Smooth muscle cell (in vitro differentiated cells): ENCODE results near the gene ECE1. TPM values are rescaled to one million over a fixed set of nuclear protein-coding genes. Genes with fewer than 3 reads are reported as not detected.

Source experiments
- DNase-seq: peaks from one replicate; lab custom pipeline; 2025; ENCODE audit not compliant: unreplicated experiment; lab: John Stamatoyannopoulos, UW
- H2AFZ ChIP-seq: fragments of 200-600 bp; sonication (generic); 2 replicates; pipeline ENCODE4 v1.6.0; 2016; ENCODE audit warnings: antibody characterized with exemption, low read depth, mild to moderate bottlenecking
- H3F3A ChIP-seq: fragments of 200-600 bp; sonication (generic); 2 replicates; pipeline ENCODE4 v1.6.0; 2017; ENCODE audit warnings: antibody characterized with exemption, low read depth
- H3K27ac ChIP-seq: fragments of 200-600 bp; sonication (generic); 2 replicates; pipeline ENCODE4 v1.5.1; 2016; ENCODE audit warnings: low read depth, mild to moderate bottlenecking
- H3K27me3 ChIP-seq: fragments of 200-600 bp; sonication (generic); 2 replicates; pipeline ENCODE4 v1.6.1; 2016; ENCODE audit warnings: low read depth, mild to moderate bottlenecking
- H3K36me3 ChIP-seq: fragments of 200-600 bp; sonication (generic); 2 replicates; pipeline ENCODE4 v1.5.1; 2016; ENCODE audit warnings: low read depth
- H3K4me1 ChIP-seq: fragments of 200-600 bp; sonication (generic); 2 replicates; pipeline ENCODE4 v1.5.1; 2016; ENCODE audit warnings: low read depth
- H3K4me2 ChIP-seq: fragments of 200-600 bp; sonication (generic); 2 replicates; pipeline ENCODE4 v1.6.0; 2016; ENCODE audit warnings: mild to moderate bottlenecking
- H3K4me3 ChIP-seq: fragments of 200-600 bp; sonication (generic); 2 replicates; pipeline ENCODE4 v1.5.1; 2016; ENCODE audit warnings: mild to moderate bottlenecking
- H3K79me2 ChIP-seq: fragments of 200-600 bp; sonication (generic); 2 replicates; pipeline ENCODE4 v1.6.0; 2016; ENCODE audit warnings: low read depth, mild to moderate bottlenecking
- H3K9ac ChIP-seq: fragments of 200-600 bp; sonication (generic); 2 replicates; pipeline ENCODE4 v1.6.0; 2016; ENCODE audit warnings: low read depth
- H3K9me3 ChIP-seq: fragments of 200-600 bp; sonication (generic); replicated peaks from 2 replicates; pipeline ENCODE4 v1.5.1; 2016; ENCODE audit warnings: low read depth
- H4K20me1 ChIP-seq: fragments of 200-600 bp; sonication (generic); 2 replicates; pipeline ENCODE4 v1.6.0; 2016; ENCODE audit warnings: low read depth
- CTCF ChIP-seq: fragments of 200-600 bp; sonication (generic); IDR thresholded peaks from 2 replicates; pipeline ENCODE4 v1.5.1; 2017; ENCODE audit warnings: borderline replicate concordance, mild to moderate bottlenecking, antibody characterized with exemption; ENCODE audit not compliant: insufficient read depth, poor library complexity, severe bottlenecking
- WGBS: methylation state at CpG from one replicate; pipeline ENCODE4 v1.1.7; 2016; ENCODE audit warnings: low lambda C conversion rate; 5-methylcytosine and 5-hydroxymethylcytosine counted together
- polyA plus RNA-seq: library from polyadenylated mRNA; unstranded; fragments of >200 nt; fragmentation: Nextera tagmentation; extraction: Ambion mirVana; gene quantifications from 2 replicates; pipeline ENCODE4 v1.2.1, GENCODE V29; 2016
- total RNA-seq: library from RNA; depleted of rRNA; stranded (reverse); fragments of >200 nt; gene quantifications from 2 replicates; pipeline ENCODE4 v1.2.3, GENCODE V29; 2014

ECE1 gene
- total and polyA plus RNA-seq, 2 experiments from 2014 or later = 108 to 129 TPM

GRCh38 chr1:21318714-21319159 lies 28.5 kb upstream of the ECE1 start:
- no peak overlapping the region for H3K4me3 ChIP-seq
- H3K4me2 ChIP-seq = peak overlapping the region; percentile 74
- peak; percentile 92 for DNase-seq
- 17% methylated on average over 16 of the region's 16 CpGs for WGBS
- no peaks in the 10 kb centered on the region for H3K36me3 ChIP-seq
- H3K4me1 ChIP-seq = peaks cover 68% of the 10 kb centered on the region
- peaks cover 59% of the 10 kb centered on the region for H3F3A ChIP-seq
- H3K9ac ChIP-seq = peak overlapping the region; percentile 75
- no peak for TF ChIP-seq CTCF
- no peak overlapping the region for H2AFZ ChIP-seq
- H4K20me1 ChIP-seq = peaks cover 4% of the 10 kb centered on the region
- peak overlapping the region; percentile 94 for H3K27ac ChIP-seq
- H3K79me2 ChIP-seq = peaks cover 53% of the 10 kb centered on the region
- H3K9me3 ChIP-seq = no peaks in the 10 kb centered on the region
- H3K27me3 ChIP-seq = no peaks in the 10 kb centered on the region

GRCh38 chr1:21318057-21318713 lies 27.9 kb upstream of the ECE1 start:
- Histone ChIP-seq H3K9me3 (no peaks in the 10 kb centered on the region), H3K4me1 (peaks cover 68% of the 10 kb centered on the region), H3K9ac (peak overlapping the region; percentile 75), H3K27me3 (no peaks in the 10 kb centered on the region), H3F3A (peaks cover 61% of the 10 kb centered on the region), H3K4me3 (no peak overlapping the region), H3K27ac (peak overlapping the region; percentile 94), H3K4me2 (no peak overlapping the region), H3K36me3 (no peaks in the 10 kb centered on the region), H3K79me2 (peaks cover 59% of the 10 kb centered on the region), H2AFZ (no peak overlapping the region), H4K20me1 (peaks cover 10% of the 10 kb centered on the region)
- 90% methylated on average over 13 of the region's 13 CpGs for WGBS
- TF ChIP-seq CTCF = no peak
- no peak for DNase-seq

- Histone ChIP-seq H3K4me2 (peak overlapping the region; percentile 41), H3F3A (peaks cover 57% of the 10 kb centered on the region), H3K9ac (peak overlapping the region; percentile 75), H3K9me3 (no peaks in the 10 kb centered on the region), H3K36me3 (no peaks in the 10 kb centered on the region), H3K4me1 (peaks cover 64% of the 10 kb centered on the region), H3K4me3 (no peak overlapping the region), H2AFZ (no peak overlapping the region), H3K27me3 (no peaks in the 10 kb centered on the region), H3K27ac (peak overlapping the region; percentile 94), H3K79me2 (peaks cover 64% of the 10 kb centered on the region), H4K20me1 (peaks cover 15% of the 10 kb centered on the region)
- 96% methylated on average over 9 of the region's 9 CpGs for whole genome bisulfite sequencing
- DNase-seq = no peak
- TF ChIP-seq CTCF = no peak
Measured at GRCh38 chr1:21317690-21318043, 27.4 kb upstream of the ECE1 start.
